Hematopoietic multipotent progenitor cell treated with erythropoietin and hydrocortisone succinate and interleukin-3 and kit ligand, for 4 days (in vitro differentiated cells): ENCODE data around the gene CDH4.
A peak's percentile ranks its signal among the peaks of the same experiment; 100 is the strongest.

Experiments
- DNase-seq: peaks from one replicate; pipeline ENCODE4 v3.0.0-alpha.2; 2015

The CDH4 gene

DNA sequence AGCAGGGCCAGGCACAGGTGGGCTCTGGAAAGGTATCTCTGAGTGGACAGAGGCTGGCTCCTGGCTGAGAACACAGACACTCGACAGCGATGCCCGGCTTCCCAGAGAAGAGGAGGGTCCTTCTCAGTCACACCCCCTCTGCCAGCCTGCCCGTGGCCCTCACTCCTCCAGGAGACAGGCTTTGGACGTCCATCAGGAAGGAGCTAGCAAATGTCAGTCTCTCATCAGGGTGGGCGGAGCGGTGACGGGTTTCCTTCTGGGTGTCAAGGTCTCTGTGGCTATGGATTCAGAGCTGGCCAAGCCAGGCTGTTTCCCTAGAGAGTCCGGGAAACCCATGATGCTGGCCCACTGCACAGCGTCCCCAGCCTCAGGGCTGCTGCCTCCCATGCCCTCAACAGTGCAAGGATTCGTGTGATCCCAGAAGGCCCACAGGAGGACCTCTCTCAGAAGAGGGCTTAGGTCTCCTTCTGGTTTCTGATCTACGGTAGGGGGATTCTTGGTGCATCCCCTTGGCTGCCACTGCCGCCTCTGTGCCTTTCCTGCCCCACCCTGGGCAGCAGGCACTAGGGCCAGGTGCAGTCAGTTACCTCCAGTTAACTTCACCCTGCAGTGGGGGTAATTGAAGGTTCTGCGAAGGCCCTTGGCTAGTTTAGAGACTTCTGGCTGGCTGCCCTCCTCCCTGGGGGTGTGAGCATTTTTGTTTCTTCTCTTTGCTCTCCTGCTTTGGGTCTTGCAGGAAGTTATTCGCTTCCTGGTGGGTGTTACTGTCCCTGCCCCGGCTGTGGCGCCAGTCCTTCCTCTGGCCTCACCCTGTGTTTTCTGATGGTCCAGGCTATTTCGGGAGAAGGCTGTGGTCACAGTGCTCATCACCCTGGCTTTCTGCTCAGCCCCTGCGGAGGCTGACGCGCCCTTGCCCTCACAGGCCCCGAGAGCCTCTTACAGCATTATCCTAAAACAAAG is 80.2 kb downstream of the CDH4 start:
- DNase-seq, result peak; percentile 12

DNA sequence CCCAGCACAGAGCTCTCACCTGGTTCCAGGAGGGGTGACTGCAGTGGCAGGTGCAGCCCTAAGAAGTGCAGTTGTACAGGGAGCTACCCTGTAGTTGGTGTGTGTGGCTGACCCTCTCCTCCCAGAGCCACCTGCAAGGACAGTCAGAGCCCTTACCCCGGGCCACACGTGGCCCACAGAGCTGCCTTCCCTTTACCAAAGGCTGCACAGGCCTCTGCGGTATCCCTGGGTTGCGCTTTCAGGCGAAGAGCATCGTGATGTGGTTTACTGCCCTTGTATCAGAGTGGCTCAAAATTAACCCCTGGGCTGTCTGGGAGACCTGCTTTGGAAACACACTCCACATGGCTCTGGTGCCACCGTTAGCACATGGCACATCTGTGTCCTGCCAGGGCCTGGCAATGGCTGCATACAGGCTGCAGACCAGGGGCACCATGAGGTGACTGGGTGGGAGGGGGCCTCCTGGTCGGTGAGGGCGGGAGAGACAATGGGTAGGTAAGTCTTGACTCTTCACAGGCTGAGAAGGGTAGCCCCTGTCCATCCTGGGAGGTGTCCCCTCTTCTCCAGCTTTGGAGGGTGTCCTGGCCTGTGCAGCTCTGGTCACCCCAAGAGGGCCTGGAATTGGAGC is 81.5 kb downstream of the CDH4 start:
- DNase-seq, result no peak

DNA sequence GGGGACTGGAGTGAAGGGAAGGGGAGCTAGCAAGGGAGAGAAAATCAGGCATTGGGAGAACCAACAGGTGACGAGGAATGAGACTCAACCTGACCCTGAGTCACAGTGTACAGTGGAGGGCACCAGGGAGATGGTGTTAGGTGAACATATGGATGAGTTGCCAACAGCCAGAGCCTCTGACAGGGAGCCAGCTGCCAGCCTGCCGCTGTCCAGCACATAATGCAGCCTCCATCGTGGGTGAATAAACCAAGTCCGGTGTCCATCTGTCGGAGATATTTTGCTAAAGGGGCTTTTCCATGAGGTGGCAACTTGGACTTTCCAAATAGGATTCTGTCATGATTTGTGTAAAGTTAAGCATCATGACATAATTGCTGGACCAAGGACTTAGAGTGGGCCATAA is 88.1 kb downstream of the CDH4 start:
- no peak for DNase-seq

DNA sequence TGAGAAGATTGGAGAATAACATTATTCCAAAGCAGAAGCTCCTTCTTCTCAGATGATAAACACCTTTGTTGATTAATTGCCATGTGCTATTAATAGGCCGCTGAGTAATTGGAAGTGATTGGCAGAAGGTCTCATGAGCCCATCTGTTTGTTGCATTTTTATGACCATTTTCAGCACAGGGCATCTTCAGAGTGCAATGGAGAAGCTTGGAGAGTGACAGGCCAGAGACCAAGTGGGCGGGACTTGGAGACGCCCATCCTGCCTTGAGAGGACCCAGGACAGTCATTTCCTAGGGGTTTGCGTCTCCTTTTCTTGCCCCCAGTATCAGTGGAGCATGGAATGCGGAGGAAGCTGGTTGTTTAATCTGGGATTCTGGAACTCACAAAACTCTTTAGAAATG is 89.5 kb downstream of the CDH4 start:
- no peak for DNase-seq

DNA sequence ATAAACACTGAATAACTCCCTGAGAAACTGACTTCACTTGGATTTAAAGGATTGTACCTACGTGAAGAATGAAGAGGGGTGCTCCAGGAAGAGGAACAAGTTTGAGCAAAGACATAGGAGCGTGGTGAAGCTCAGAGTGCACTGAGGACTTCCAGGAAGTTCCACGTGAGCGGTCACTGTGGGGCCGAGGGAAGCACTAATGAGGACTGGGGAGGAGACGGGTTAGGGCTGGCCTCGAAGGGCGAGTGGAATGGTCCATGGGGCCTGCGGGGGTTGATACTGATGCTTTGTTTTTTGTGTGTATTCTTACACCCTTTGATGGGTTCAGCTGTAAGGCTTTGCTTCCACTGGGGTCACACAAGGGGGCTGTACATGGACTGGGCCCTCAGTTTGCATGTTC is 91.9 kb downstream of the CDH4 start:
- DNase-seq, result no peak

DNA sequence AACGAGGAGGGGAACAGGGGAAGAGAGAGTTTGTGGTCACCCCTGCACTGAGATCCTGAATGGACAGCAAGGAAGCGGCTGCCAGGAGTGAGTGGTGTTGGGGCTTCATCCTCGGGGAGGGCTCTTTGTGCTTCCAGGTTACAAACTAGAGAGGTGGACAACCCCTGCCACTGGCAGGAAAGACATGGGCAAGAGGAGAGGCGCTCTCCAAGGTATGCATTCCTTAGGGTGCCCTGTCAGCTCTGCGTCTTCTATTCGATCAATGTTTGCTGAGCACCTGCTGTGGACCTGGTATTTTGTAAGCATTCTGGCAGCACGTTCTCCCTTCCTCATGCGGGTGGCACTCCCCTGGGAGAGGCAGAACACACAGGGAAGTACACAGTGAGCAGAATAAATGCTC is 93.6 kb downstream of the CDH4 start:
- DNase-seq, result no peak

DNA sequence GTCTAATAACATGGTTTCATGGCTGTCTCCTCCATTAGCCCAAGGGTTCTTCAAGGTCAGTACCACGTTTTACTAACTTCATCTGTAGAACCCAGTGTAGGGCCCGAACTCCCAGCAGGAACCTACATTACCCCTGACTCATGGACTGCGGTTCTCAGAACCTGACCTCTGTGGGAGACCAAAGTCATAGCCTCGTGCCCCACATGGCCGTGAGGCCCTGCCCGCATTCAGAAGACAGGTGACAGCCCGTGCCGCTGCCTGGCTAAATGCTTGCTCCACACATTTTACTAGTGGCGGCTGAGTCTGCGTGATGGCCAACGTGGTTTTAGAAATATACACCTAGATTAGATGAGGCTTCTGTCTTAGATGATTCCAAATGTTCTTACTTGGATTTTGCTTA is 94.9 kb downstream of the CDH4 start:
- DNase-seq, result no peak

DNA sequence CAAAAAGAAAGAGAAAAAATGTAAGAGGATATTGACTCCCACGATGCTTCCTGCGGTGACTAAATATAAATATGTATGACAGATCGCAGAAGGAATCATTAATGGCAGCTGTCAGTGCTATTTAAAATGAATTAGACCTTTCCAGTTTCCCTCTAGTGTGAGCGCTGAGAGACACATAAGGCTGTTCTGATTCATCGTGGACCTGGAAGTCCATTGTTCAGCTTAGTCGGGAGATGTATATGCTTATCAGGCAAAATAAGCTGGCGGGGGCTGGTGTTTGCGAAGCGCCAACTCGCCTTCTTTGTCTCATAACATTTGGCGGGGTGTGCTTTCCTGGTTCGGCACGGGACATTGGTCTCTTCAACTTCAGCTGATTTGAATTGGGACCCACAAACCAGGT is 95.4 kb downstream of the CDH4 start:
- DNase-seq, result no peak

DNA sequence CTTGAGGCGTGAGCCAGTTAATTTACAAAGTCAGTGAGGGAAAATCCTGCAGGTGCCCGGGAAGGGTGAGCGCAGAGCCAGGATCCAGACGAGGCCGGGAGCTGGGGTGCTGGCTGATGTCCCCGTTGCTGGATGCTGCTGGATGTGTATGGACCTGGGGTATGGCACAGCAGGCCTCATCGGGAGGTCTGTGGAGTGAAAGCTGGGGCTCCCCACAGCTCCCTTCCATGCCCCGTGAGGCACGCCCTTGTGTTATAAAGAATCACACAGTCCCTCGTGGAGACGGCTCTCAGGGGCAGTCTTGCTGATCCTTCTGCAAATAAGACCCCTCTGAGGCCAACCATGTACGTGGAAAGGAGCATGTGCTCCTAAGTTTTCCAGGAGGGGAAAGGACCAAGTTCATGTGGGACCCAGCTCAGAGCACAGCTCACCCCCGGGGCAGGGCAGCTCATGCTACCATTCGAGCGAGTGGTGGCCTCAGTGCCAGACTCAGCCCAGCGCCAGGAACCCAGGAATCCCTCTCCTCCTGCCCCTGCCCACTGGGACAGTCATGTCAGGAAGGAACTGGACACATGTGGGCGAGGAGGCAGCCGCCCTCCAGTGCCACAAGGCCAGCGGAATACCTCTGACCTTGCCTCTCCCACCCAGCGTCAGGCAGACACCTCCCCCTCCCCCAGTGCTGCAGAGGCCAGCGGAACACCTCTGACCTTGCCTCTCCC is 97.5 kb downstream of the CDH4 start:
- DNase-seq, result no peak

DNA sequence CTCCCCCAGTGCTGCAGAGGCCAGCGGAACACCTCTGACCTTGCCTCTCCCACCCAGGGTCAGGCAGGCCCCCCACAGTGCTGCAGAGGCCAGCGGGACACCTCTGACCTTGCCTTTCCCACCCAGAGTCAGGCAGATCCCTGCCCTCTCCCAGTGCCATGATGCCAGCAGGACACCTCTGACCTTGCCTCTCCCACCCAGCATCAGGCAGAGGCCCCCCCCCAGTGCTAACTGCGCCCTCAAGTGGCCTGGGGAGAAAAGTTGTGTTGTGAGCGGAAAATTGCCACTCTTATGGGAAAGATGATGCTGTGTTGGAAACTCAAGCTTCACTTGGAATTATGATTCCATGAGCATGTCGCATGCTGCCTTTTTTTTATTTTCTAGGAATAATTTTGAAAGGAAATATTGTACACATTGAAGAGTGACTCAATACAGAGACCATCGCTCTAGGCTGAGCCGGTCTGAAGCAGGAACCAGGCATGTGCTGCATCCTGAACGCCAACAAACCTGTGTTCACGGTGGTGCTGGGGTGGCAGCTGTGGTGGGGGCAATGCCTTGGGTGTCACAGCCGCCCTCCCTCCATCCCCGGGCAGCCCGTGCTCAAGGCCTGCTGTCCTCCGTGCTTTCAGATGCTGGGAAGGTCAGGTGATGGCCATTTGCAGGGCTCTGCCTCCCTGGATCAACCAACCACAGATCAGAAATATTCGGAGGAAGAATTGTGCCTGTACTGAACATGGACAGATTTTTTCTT is 98.6 kb downstream of the CDH4 start:
- DNase-seq, result no peak

DNA sequence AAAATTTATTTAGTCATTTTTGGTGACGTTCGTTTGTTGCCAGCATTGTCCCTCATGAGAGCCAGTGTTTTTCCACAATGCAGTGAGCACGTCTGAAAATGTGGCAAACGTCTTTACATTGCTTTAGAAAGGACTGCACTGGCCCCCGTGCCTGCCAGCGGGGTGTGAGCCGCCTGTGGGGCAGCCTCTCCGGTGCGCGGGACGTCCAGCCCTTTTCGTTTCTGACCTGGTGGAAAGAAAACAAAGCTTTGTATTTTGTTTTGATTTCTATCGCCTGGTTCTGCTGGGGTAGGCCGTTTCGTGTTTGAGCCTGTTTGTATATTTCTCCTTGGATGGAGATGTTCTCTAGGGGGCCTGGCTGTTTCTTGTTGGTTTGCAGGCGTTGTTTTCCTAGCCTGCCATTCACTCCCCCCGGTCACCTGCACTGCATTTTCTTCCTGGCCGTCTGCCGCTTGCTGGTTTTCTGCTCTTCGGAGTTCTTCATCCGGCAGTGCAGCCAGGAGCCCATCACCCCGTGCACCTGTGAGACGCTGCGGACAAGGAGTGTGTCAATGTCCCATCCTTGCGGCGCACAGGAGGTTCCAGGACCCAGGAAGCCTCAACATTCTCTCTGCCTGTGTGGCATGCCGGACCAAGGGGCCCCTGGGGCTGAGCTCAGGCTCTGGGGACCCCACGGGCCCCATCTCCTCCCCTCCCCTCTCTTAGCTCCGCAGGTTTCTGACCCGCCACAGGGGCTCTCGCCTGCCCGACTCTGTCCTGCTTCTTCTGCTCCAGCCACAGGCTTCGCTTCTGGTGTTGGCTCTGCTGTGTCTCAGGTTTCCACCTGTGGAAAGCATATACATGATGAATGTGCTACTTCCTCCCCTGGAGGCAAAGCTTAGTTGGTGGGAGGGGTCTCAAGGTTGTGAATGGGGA is 100.5 kb downstream of the CDH4 start:
- DNase-seq, result no peak

DNA sequence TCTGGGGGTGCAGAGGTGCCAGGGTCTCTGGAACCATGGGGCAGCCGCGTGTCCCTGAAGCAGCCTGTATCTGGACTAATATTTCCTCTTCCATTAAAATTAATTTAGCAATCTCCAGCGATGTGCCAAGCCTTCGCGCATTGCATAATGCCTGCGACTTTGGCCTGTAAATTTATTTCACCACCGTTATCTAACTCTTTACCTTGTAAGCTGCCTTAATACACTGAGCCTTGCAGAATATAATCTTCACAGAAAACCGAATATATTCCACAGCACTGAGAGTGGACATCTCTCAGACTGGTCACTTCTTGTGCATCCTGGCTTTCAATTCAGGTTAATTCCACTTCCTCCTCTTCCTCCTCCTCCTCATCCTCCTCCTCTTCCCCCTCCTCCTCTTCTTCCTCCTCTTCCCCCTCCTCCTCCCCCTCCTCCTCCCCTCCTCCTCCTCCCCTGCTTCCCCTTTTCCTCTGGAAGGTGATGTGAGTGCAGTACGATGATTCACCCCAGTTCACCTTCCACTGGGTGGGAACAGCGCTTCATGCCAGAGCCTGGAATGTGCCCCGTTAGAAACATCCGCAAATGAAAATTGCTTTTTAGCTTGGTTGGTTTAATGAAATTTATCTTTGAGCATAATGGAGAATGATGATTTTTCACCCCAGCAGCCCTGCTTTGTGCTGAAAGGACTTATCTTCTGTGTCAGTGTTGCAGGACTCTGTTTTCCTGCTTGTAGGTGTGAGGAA is 101.4 kb downstream of the CDH4 start:
- no peak for DNase-seq

DNA sequence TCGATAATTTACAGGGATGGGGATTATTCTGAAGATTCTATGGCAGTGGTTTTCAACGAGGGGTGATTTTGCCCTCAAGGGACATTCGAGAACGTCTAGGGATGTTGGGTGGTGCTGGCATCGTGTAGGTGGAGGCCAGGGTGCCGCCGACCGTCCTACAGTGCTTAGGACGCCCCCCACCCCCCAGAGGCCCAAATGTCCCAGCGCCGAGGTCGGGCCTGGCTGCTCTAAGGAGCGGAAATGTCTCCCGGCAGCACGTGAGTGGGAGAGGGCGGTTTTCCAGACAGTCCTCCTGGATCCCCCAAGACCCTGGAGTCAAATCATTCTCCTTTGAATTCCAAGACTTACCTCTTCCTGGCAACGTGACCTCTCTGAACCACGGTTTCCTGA is 101.9 kb downstream of the CDH4 start:
- no peak for DNase-seq

DNA sequence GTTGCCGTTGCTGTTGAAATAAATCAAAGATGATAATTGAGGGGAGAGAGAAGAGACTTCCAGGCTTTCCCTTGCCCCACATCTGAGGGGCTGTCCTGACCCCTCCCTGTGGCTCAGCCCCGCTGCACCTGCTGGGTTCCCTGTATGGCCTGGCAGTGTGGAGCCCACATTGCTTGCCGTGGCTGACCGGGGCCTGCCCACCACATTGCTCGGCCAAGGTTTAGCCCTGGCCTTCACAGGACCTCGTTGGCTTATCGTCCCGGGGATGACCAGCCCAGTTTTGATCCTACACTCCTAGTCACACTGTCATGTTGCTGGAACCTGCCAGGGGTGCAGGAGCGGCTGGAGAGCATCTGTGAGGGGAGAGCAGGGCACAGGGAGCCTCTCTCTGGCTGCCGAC is 102.4 kb downstream of the CDH4 start:
- no peak for DNase-seq

DNA sequence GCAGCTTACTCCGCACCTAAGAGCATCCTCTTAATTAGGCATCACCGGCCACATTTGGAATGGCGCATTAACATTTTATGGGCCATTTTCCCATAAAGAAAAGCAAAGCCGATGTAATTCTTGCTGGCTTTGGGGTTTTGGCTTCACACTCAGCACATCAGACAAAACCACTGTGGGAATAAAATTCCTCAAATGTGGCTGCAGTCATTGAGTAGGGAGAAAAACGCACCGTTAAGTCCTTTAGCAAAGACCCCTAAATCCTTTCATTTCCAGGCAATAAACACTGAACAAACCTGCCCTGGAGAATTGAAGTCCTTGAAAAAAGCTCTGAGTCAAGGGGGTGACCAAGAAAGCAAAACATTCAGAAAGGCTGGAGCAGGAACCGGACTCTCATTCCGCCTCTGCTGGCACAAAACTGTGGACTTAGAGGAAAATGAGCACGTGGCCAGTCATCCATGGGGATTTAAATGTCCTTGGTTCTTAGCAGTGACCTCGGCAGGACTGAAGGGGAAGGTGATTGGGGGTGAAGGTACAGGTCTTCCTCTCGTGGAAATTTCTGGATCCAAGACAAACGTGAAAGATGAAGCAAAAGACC is 102.9 kb downstream of the CDH4 start:
- no peak for DNase-seq

DNA sequence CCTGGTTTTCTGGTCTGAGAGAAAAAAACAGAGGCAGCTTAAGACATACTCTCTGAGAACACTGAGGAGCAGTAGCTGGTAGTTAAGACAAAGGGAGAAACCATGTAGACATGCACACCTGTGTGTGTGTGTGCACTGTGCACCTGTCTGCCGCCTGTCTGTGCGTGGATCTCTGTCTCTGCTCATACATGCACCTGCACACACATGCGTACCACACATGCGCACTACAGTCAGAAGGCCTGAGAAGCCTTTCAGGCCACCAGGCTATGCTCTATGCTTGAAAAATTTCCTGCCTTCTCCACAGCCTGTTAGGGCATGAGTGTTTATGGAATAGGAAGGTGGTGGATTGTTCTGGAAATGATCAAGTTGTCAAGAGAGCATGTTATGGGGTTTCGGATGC is 103.5 kb downstream of the CDH4 start:
- no peak for DNase-seq

DNA sequence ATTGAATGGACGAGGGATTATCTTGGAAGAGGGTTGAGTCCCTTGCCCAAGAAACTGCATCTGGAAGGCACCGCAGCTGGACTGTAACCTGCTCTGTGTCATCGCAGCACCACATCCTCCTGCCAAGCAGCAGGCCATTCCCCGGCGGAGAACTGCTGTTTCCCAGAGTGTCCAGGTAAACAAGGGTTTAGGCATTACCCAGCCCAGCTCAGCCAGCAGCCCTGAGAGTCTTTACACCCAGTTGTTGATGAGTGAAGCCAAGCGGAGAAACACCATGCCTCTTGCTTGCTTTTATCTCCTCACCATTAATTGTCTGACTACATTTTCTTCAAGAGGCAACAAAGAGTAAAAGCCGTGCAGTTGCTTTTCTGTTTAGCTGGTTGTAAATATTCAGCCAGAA is 104.1 kb downstream of the CDH4 start:
- no peak for DNase-seq

DNA sequence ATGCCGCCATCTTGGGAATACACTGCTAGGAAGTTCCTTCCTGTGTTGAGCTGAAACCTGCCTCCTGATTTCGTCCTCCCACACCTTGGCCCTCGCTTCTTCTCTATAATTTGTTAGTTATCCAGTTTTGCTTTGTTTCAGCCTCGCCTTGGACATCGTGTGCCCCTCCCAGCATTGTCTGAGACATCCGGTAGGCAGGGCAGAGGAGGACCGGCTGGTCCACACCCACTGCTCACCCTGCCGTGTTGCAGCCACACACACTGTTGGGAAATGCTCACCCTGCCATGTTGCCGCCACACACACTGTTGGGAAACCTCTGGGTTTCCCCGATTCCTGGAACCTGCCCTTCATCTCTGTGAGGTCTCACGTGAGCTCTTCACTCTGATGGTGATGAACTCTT is 105.1 kb downstream of the CDH4 start:
- no peak for DNase-seq

DNA sequence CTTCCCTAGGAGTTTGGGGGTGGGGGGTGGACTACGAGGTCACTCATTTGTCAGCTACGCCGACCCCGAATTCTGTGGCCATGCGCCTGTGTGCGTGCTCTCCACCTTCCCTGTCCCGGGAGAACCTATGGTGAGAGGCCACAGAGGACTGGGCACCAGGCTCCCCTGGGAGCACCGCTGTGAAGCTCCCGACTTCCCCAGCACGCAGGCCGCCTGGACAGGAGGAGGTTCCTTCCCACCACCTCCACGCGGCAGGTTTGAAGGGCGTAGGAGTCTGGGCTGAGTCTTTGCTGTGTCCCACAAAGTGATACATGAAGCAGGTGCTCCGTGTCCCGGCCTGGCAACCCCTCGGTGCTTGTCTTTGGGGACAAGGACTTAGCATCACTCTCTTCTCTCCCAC is 107.2 kb downstream of the CDH4 start:
- DNase-seq, result no peak

DNA sequence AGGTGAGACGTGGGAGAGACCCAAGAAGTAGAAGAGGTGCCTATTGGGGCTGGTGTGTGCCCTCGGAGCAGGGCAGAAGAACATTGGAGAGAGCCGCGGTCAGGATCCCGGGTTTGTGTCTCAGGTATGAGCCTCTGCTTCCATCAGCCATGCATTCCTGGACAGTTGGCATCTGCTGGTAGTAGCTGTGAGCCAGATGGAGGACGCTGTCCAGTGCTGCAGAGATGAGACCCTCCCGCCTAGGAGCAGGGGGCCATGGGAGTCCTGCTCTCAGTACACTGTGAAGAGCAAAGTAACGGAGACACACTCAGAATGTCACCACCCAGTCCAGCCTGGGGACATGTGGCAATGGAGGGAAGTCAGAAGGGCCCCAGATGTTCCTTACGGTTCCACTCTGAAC is 108.2 kb downstream of the CDH4 start:
- no peak for DNase-seq

DNA sequence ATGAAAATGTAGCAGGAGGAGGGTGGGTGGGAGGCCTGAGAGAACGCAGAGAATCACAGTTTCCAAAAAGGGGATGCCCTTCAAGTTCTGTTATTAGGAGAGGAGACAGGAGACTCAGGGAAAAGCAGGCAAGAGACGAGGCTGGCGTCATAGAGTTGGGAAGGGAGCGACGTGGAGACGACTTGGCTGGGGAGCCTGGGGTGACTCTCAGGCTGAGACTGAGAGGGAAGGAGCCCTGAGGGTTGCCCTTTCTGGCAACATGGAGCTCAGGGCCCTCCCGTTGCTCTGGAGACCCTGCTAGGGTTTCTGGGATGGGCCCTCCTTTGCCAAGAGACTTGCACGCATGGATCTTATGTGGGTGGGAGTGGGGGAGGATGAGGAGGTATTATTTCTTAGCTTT is 108.9 kb downstream of the CDH4 start:
- no peak for DNase-seq
